Lung microvascular endothelial cell (primary cell): Measurements from ENCODE around the gene CFAP20DC. TPM values are rescaled to one million over a fixed set of nuclear protein-coding genes. Genes with fewer than 3 reads are reported as not detected.
"Not testable (repeated sequence)": the region's sequence is repeated elsewhere in the genome, so short reads cannot be mapped to it uniquely, and the experiment has no call there.

Experiments
- DNase-seq, 2 donors: peaks; one replicate each; pipeline versions ENCODE4 v3.0.0 to v3.0.0-alpha.2; 2010; ENCODE audit warnings: low read depth in 2 of 2
- total RNA-seq: library from RNA; depleted of rRNA; stranded (reverse); fragments of >200 nt; gene quantifications from 2 replicates; pipeline ENCODE4 v1.2.1, GENCODE V29; 2014

CFAP20DC gene
- total RNA-seq, 1 donor from 2014 or later, result 0.40 TPM

GRCh38 chr3:58963928-58964503 lies 85.8 kb downstream of the CFAP20DC start:
- DNase-seq, result no peak

- DNase-seq, result no peak
Measured at GRCh38 chr3:58962816-58963215, 87.0 kb downstream of the CFAP20DC start.

DNA sequence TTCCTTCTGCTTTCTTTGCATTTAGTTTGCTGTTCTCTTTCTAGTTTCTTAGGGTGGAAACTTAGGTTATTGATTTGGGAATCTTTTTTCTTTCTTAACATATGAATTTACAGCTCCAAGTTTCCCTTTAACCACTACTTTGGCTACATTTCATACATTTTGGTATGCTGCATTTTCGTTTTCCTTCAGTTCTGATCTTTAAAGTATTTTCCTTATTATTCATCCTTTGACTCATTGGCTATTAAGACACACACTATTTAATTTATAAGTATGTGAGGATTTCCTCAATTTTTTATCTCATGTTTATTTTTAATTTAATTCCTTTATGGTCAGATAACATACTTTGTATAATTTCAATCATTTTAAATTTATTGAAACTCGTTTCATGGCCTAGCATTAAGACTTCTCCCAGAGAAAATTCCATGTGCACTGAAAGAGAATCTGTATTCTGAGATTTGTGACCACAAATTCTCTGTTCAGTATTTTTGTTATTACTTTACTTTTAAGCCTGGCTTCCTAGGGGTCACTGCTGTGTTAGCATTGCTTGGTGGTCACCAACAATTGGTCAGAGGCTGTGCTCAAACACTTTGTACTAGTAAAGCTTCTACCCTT lies 87.7 kb downstream of the CFAP20DC start:
- DNase-seq, result no peak

DNA sequence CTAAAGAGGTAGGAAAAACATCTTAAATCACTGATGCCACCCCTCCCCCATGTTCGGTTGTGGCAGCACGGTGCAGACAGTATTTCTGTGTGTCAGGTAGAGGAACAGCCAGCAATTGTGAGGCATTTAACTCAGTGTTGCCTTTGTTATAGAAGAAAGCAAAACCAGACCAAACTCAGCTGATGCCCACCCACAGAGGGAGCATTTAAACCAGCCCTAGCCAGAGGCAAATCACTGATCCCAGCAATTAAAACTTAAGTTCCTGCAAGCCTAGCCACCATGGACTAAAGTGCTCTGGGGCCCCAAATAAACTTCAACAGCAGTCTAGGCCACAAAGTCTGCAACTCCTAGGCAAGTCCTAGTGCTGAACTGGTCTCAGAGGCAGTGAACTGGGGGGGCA lies 94.5 kb downstream of the CFAP20DC start:
- DNase-seq, result no peak

DNA sequence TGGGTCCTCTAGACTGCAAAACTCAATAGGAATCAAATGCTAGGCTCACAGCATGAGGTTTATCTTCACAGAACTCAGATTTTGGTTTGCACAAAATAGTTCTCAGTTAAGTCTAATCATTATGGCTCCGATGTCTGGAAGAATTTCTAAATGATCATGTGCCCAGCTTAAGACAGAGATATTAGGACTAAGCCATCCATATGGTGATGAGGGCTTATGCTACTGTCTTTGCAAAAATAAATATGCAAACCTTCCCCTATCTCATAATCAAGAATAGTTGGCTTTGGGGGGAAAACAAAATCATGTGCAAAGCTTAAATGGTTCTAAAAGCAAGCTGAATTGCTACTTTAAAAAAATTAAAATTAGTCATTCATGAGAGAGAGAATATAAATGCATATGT lies 96.5 kb downstream of the CFAP20DC start:
- no peak for DNase-seq

DNA sequence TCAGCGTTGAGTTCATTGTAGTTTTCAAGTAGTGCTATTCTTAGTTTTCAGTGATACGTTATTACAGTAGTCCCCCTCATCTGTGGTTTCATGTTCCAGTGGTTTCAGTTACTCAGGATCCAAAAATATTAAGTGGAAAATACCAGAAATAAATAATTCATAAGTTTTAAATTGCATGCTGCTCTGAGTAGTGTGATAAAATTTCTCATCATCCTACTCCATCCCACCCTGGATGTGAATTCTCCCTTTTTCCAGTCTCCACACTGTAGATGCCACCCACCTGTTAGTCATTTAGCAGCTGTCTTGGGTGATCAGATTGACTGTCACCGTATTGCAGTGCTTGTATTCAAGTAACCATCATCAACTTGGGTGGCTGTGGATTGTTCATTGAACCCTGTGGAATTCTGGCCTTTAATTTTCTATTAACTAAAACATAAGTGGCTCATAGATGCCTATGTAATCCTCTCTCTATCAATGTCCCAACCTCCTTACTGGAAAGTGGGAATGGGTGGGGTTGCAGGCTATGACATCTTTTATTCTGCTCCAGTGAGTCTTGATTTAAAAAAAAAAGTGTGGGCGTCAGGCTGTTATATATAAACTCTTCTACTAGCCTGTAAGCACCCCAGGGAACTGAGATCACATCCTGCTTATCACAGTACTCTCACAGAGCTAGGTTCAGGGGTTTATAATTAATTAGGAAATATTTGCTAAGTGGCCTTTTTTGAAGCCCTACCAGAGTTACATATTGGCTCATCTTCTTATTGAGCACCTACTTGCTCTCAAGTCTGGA lies 97.5 kb downstream of the CFAP20DC start:
- peak in 1 of 2 donors; percentile 11 for DNase-seq

DNA sequence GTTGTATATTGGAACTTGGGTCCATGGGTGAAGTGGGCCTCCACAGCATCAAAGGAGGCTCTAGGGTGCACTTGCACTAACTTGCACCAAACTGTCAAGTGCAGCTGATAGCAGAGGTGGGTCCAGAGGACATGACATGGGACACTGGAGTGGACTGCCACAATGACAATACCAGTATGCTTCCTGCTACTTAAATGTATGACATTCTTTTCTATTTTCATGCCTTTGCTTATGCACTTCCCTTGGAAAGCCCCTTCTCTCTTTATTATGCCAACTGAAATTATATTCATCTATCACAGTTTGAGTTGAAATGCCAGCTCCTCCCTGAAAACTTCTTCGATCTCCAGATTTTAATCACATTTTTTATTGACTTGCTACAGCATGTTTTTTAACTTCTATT lies 101.8 kb downstream of the CFAP20DC start:
- peak; percentile 13 to 27 for DNase-seq

GRCh38 chr3:58946875-58947274 lies 103.0 kb downstream of the CFAP20DC start:
- DNase-seq, result no peak

DNA sequence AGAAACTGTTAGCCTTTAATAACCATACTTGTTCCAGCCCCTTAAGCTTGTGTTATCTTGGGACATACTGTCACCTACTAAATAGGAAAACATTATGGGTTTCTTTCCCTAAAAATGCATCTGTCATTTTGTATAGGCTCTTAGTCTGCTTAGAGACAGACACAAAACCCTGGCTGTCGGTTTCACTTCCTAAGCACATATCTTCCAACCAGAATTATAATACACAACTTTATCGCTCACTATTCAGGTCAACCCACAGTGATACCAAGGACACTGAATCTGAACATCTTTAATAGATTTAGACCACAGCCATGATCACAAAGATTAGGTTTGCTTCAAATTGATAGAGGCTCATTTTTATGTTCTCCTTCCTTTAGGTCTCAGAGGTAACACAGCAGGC lies 111.8 kb downstream of the CFAP20DC start:
- DNase-seq, result no peak

DNA sequence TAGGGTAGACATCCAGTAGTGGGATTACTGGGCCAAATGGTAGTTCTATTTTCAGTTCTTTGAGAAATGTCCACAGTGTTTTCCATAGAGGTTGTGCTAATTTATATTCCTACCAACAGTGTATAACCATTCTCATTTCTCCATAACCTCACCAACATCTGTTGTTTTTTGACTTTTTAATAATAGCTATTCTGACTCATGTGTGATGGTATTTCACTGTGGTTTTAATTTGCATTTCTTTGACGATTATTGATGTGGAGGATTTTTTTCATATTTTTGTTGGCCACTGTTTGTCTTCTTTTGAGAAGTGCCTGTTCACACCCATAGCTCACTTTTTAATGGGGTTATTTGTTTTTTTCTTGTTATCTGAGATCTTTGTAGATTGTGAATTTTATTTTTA lies 125.2 kb downstream of the CFAP20DC start:
- peak in 1 of 2 donors; percentile 4 for DNase-seq

DNA sequence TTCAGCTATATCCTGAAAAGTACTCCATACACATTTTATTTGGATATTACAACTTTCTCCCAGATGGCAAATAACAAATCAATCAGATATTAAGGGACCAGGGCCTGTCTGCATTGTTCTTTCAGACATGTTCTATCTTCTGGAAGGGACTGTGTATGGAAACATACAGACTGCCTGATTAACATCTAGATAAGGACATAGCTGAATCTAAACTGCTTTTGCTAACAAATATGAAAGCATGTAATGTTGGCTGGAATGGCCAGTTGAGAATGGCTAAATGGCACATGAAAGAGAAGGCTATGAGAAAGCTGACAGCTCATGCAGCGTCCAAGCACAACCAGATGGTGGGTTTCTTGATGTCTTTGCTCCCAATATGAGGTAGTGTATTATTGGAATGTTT lies 149.4 kb downstream of the CFAP20DC start:
- DNase-seq, result no peak

DNA sequence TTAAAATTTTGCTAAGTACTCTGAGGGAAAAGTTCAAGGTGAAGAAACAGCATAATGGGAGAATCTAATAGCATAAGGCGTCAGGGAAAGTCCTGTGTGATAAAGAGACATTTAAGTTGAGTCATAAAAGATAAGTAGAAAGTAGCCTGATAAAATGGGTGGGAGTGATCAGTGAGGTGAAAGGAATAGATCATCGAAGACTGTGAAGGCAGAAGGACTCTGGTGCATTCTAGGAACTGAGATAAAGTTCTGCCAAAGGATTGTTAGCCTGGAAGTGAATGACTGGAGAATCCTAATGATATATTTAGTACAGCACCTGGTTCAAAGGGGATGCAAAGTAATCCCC lies 149.9 kb downstream of the CFAP20DC start:
- DNase-seq, result no peak

DNA sequence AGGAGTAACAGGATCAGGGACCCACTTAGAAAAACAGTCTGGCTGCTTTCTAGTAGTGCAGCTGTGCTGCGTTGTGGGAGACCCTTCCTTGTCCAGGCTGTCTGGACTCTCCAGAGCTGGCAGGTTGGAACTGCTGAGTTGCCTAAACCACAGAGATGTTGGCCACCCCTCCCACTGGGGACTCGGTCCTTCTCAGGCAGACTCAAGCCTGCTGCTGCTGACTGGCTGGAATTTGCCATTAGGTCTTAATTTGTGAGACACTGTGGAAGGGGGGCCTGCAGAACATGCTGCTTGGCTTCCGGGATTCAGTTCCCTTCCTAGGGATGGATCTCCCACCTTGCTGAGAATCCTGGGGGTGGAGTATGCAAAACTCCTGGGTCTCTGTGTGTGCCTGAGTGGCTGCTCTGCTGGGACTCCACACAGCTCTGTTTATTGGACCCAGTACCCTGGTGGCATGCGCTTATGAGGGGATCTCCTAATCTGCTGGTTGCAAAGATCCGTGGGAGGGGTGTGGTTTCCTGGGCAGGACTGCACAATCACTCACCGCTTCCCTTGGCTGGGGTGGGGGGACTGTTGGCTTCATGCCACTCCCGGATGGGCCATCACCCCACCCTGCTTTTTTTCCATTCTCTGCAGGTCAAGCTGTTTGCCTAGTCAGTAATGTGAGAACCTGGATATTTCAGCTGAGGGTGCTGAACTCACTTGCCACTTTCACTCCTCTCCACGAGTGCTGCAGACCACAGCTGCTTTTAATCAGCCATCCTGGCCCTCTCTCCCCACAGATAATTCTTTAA lies 150.5 kb downstream of the CFAP20DC start:
- peak; percentile 62 to 80 for DNase-seq

GRCh38 chr3:58898513-58898912 lies 151.3 kb downstream of the CFAP20DC start:
- DNase-seq, result no peak

DNA sequence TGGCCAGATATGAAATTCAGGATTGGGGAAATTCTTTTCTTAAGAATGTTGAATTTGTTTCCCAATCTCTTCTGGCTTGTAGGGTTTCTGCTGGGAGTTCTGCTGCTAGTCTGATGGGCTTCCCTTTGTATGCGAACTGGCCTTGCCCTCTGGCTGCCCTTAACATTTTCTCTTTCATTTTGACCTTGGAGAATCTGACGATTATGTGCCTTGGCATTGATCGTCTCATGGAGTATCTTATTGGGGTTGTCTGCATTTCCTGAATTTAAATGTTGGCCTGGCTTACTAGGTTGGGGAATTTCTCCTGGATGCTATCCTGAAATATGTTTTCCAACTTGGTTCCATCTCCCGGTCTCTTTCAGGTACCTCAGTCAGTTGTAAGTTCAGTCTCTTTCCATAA lies 152.2 kb downstream of the CFAP20DC start:
- no peak for DNase-seq

DNA sequence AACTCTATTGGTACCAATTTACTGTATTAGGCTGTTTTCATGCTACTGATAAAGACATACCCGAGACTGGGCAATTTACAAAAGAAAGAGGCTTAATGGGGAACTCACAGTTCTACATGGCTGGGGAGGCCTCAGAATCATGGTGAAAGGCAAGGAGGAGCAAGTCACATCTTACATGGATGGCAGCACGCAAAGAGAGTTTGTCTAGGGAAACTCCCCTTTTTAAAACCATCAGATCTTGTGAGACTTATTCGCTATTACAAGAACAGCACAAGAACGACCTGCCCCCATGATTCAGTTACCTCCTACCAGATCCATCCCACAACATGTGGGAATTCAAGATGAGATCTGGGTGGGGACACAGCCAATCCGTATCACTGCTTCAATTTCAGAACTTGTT lies 154.1 kb downstream of the CFAP20DC start:
- not testable (repeated sequence) for DNase-seq

GRCh38 chr3:58892526-58892925 lies 157.3 kb downstream of the CFAP20DC start:
- not testable (repeated sequence) for DNase-seq

DNA sequence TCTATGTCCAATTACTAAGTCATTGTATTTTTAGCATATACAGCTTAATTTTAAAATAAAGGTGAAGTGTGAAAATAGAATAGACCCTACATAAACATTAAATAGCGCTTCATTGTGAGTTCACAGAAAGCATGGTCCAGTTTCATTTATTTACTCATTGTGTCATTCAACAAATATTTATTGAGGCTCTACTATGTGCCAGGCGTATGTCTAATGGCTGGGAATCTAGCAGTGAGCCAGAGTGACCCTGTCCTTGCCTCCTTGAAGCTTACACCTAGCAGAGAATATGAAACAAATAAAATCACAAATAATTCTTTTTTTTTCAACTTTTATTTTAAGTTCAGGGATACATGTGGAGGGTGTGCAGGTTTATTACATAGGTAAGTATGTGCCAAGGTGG lies 161.7 kb downstream of the CFAP20DC start:
- no peak for DNase-seq

GRCh38 chr3:58884453-58884852 lies 165.4 kb downstream of the CFAP20DC start:
- DNase-seq, result no peak

DNA sequence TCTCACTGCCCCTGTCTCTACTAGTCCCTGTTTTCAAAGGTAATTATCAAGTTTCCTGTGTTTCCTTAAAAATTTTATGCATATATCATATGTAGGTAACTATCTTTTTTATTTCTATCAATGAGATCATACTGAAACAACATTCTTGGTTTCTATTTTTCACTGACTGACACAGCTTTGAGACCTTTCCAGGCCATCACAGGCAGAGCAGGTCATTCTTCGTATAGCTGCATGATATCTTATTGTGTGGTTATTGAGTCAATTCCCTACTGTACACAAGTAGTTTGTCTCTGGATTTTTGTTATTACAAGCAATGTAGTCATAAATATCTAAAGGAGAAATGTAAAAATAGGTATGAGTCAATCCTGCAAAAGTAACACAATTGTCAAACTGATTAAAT lies 169.6 kb downstream of the CFAP20DC start:
- peak in 1 of 2 donors; percentile 39 for DNase-seq

DNA sequence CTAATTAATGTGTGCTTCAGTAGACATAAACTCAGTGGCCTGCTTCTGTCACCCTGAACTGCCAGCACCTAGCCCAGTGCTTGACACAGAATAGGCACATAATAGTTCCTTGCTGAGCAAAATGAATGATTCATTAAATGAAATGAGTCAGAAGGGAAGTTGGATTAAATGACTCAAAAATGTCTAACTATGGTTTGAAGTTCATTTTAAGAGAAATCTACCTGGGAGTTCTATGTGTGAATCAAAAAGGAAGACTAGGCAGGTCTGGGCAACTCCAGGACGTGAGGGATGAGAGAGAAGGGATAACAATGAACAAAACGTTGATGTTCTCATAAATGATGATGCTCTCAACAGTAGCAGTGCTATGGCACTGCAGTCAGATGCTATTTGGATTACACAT lies 175.0 kb downstream of the CFAP20DC start:
- peak; percentile 1 to 72 for DNase-seq

DNA sequence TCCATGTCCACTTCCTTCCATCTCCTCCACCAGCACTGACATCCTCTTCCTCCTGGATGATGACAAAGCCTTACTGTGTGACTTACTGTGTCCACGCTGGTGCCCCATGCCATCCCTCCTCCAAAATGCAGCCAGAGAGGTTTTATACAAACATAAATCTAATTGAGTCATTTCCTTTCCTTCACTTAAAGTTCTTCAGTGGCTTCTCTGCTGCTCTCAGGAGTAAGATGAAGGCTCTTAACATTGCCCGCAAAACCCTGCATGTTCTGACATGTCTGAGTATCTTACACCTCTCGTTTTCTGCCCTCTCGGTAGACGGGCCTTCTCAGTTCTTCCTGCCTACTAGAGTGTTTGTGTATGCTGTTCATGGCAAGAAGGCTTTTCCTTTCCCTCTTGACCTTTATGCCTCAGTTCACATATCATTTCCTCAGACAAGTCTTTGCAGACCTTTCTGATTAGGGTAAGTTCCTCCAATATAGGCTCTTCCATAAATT lies 175.5 kb downstream of the CFAP20DC start:
- peak in 1 of 2 donors; percentile 66 for DNase-seq
